ENCODE measurements around the gene AMPD3.
A peak's percentile ranks its signal among the peaks of the same experiment; 100 is the strongest.

Gene AMPD3

DNA sequence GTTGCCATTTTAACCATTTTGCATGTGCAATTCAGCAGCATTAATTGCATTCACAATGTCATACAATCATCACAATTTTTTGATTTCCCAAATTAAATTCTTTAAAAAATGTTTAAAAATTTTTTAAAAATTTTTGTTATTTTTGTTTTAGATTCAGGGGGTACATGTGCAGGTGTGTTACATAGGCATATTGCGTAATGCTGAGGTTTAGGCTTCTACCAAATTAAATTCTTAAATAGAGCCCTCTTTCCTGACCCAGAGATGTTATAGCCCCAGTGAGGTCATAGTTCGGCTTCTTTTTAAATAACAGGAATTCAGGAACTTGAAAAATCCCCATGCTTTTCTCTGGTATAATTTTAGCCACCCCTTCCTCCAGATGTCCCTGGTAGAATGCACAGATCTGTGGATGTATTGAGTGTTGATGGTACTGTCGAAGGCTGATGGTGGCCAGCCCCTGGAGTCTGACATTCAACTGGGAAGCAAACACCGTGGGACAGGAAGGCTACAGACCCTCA is 11.3 kb upstream of the AMPD3 start:
- Histone ChIP-seq H3K4me3 (ENCODE audit: low read depth, low read length) (no peak overlapping the region), H3K27me3 (ENCODE audit: insufficient read depth, low read depth, severe bottlenecking) (no peaks in the 10 kb centered on the region), H3K9me3 (ENCODE audit: severe bottlenecking) (no peaks in the 10 kb centered on the region), H3K36me3 (no peaks in the 10 kb centered on the region), H3K27ac (0 out of 2 replicates have a peak overlapping the region, but pooled peaks have one; percentile 69)
- TF ChIP-seq, protein P1, sequence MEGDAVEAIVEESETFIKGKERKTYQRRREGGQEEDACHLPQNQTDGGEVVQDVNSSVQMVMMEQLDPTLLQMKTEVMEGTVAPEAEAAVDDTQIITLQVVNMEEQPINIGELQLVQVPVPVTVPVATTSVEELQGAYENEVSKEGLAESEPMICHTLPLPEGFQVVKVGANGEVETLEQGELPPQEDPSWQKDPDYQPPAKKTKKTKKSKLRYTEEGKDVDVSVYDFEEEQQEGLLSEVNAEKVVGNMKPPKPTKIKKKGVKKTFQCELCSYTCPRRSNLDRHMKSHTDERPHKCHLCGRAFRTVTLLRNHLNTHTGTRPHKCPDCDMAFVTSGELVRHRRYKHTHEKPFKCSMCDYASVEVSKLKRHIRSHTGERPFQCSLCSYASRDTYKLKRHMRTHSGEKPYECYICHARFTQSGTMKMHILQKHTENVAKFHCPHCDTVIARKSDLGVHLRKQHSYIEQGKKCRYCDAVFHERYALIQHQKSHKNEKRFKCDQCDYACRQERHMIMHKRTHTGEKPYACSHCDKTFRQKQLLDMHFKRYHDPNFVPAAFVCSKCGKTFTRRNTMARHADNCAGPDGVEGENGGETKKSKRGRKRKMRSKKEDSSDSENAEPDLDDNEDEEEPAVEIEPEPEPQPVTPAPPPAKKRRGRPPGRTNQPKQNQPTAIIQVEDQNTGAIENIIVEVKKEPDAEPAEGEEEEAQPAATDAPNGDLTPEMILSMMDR (IDR thresholded peaks at IDR 0.05; ENCODE audit: low read depth, low read length) = no peak
- no peak for DNase-seq

DNA sequence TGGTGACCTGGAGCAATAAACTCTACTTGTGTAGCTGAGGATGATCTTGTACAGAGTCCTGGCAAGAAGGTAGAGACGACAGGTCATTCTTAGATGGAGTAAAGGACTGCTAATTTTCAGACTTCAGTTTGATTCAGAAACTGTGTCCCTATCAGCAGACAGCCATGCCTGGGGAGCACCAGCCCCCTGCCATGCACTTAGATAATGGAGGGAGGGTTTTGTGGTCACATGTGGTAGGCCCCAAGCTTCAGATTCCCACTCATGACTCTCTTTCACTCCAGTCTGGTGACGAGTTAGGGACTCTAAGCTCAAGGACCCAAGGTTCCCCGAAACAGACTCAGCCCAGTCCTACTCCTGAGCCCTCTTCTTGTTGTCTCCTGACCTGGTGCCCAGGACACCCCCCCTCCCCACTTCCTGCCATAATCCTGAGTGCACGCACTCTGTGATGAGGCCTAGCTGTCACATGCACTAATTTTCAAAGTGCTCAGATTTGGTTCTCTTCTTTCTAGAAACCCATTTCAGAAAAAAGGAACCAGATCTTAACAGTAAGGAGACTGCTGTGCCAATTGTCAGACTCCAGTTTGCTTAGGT is 10.2 kb upstream of the AMPD3 start:
- no peak overlapping the region for H3K4me3 ChIP-seq (ENCODE audit: low read depth, low read length)
- no peaks in the 10 kb centered on the region for H3K27me3 ChIP-seq (ENCODE audit: insufficient read depth, low read depth, severe bottlenecking)
- H3K9me3 ChIP-seq (ENCODE audit: severe bottlenecking) = peaks cover 2% of the 10 kb centered on the region
- H3K36me3 ChIP-seq = no peaks in the 10 kb centered on the region
- TF ChIP-seq, protein P1 (IDR thresholded peaks at IDR 0.05; ENCODE audit: low read depth, low read length) = no peak
- DNase-seq = no peak
- H3K27ac ChIP-seq = peak overlapping the region; percentile 69

DNA sequence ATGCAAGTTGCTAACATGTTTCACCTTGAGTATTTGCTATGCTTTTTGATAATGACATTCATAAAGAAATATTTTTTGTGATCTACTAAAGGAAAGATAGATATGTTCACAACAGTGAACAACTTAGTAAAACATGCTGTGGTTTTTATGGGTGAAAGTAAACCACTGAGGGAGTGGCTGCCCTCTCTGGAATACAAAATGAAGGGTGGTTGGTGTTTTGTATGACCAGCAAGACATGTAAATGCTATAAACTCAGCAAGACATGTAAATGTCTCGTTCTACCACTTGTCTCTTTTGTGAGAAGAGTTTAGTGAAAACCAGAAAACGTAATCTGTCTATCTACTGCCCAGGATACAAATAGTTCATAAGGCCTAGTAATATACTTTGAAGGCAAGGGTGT is 7.6 kb upstream of the AMPD3 start:
- H3K27ac ChIP-seq = no peak overlapping the region
- H3K27me3 ChIP-seq (ENCODE audit: insufficient read depth, low read depth, severe bottlenecking) = no peaks in the 10 kb centered on the region
- H3K4me3 ChIP-seq (ENCODE audit: low read depth, low read length) = no peak overlapping the region
- TF ChIP-seq, protein P1 (IDR thresholded peaks at IDR 0.05; ENCODE audit: low read depth, low read length) = no peak
- no peaks in the 10 kb centered on the region for H3K36me3 ChIP-seq
- H3K9me3 ChIP-seq (ENCODE audit: severe bottlenecking) = peaks cover 2% of the 10 kb centered on the region
- no peak for DNase-seq

DNA sequence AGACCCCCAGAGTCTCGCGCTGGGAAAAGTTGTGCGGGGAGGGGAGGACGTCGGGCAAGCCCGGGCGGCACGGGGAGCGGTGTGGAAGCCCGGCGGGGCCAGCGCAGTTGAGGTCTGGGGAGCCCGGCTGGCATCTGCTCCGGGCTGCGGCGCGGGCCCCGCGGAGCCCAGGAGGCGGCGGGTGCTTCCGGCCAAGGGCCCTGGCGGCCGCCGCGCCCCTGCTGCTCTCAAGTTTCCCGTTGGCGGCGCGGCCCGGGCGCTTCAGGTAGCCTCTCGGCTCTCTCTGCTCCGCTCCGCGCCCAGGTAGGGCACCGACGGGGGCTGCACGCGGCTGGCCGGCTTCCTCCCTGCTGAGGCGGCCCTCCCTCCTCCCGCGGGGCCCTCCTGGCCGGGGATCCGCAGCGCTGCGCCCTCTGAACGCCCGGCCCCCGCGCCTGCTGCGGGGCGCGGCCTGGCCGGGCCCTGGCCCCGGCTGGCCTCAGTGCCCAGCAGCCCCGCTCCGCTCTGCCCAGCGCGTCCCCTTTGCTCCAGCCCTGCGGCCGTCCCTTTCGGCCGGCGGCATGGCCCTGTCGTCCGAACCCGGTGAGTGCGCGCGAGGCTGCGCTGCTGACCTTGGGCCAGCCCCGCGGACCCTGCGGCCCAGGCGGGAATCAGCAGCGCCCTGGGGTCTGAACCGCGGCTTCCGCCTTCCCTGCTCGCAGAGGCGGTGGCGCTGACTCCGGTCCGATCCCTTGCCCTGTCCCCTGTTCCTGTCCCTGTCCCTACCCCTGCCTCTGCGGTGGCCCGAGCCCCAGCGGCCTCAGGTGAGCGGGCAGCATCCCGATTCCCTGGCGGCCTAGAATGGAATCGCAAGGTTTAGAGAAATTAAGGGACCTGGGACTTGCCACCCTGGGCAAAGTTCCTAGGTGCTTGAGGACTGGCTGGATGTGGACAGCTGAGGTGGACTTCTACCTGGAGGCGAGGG is 4.3 kb upstream of the AMPD3 start:
- Histone ChIP-seq H3K36me3 (no peaks in the 10 kb centered on the region), H3K27me3 (ENCODE audit: insufficient read depth, low read depth, severe bottlenecking) (no peaks in the 10 kb centered on the region), H3K9me3 (ENCODE audit: severe bottlenecking) (peaks cover 2% of the 10 kb centered on the region), H3K4me3 (ENCODE audit: low read depth, low read length) (no peak overlapping the region), H3K27ac (no peak overlapping the region)
- no peak for DNase-seq
- TF ChIP-seq, protein P1 (IDR thresholded peaks at IDR 0.05; ENCODE audit: low read depth, low read length) = no peak

DNA sequence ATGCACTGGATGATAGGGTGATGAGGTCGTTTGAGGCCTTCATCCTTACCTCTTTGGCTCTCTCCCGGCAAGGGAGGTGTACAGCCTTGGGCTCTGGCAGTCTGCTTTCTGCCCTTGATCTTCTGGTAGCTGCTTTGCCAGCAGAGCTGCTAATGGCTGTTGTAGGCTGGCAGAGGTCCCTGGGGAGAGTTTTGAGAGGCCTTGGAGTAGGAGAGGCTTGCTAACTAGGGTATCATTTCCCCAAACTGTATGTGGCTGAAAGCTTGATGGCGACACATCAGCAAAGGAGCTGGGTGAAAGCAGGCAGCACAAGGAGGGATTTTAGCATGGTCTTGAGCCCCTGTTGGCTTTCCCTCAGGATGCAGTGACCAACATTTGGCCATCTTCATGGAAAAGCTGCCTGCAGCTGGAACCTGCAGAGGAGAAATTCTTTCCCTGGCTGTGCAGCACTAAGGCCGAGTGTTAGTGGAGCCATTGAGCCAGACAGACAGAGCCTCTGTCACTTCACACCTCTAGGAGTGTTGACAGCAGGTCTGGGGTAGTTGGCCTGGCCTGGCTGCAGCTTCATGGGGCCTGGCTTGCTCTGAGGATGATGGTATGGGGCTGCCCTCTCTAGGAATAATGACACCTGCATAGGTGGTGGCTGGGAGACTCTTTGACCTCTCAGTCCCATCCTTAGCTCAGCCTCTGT is 3.5 kb upstream of the AMPD3 start:
- DNase-seq = no peak
- H3K36me3 ChIP-seq = no peaks in the 10 kb centered on the region
- TF ChIP-seq, protein P1 (IDR thresholded peaks at IDR 0.05; ENCODE audit: low read depth, low read length) = no peak
- no peaks in the 10 kb centered on the region for H3K27me3 ChIP-seq (ENCODE audit: insufficient read depth, low read depth, severe bottlenecking)
- no peak overlapping the region for H3K27ac ChIP-seq
- H3K4me3 ChIP-seq (ENCODE audit: low read depth, low read length) = no peak overlapping the region
- peaks cover 2% of the 10 kb centered on the region for H3K9me3 ChIP-seq (ENCODE audit: severe bottlenecking)

All from WERI-Rb-1 (cell line).